ENCODE measurements around the gene KCTD2.

- TF ChIP-seq, protein P1, sequence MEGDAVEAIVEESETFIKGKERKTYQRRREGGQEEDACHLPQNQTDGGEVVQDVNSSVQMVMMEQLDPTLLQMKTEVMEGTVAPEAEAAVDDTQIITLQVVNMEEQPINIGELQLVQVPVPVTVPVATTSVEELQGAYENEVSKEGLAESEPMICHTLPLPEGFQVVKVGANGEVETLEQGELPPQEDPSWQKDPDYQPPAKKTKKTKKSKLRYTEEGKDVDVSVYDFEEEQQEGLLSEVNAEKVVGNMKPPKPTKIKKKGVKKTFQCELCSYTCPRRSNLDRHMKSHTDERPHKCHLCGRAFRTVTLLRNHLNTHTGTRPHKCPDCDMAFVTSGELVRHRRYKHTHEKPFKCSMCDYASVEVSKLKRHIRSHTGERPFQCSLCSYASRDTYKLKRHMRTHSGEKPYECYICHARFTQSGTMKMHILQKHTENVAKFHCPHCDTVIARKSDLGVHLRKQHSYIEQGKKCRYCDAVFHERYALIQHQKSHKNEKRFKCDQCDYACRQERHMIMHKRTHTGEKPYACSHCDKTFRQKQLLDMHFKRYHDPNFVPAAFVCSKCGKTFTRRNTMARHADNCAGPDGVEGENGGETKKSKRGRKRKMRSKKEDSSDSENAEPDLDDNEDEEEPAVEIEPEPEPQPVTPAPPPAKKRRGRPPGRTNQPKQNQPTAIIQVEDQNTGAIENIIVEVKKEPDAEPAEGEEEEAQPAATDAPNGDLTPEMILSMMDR (IDR thresholded peaks at IDR 0.05) = no peak
- TF ChIP-seq POLR2AphosphoS5 (IDR thresholded peaks at IDR 0.05) = no peak
Observed at GRCh38 chr17:75098861-75099260, 51.8 kb downstream of the KCTD2 start.
